DOHH2 (cell line): ENCODE measurements around the gene TTC29.

Experiments used
- H3F3A ChIP-seq: fragments of 200-600 bp; sonication (generic), shearing (Covaris generic); 2 replicates; pipeline ENCODE4 v1.6.0; 2016; ENCODE audit warnings: antibody characterized with exemption, mild to moderate bottlenecking; ENCODE audit not compliant: control insufficient read depth, insufficient read depth
- H3K27ac ChIP-seq: fragments of 200-600 bp; sonication (generic); 2 replicates; pipeline ENCODE4 v1.5.1; 2014; ENCODE audit warnings: low read depth, mild to moderate bottlenecking, low read length, moderate library complexity
- H3K27me3 ChIP-seq: fragments of 200-600 bp; sonication (generic); 2 replicates; pipeline ENCODE4 v1.6.1; 2014; ENCODE audit warnings: mild to moderate bottlenecking, low read length, mixed read lengths; ENCODE audit not compliant: control insufficient read depth
- H3K36me3 ChIP-seq: fragments of 200-600 bp; sonication (generic); 2 replicates; pipeline ENCODE4 v1.6.1; 2014; ENCODE audit warnings: mild to moderate bottlenecking, low read length, moderate library complexity, mixed read lengths; ENCODE audit not compliant: control insufficient read depth
- H3K4me1 ChIP-seq: fragments of 200-600 bp; sonication (generic); 2 replicates; pipeline ENCODE4 v1.6.1; 2014; ENCODE audit warnings: mild to moderate bottlenecking, low read length, mixed read lengths; ENCODE audit not compliant: control insufficient read depth
- H3K4me2 ChIP-seq: fragments of 200-600 bp; sonication (generic); 2 replicates; pipeline ENCODE4 v1.6.0; 2014; ENCODE audit warnings: mild to moderate bottlenecking, low read length, moderate library complexity
- H3K4me3 ChIP-seq: fragments of 200-600 bp; sonication (generic); 2 replicates; pipeline ENCODE4 v1.5.1; 2014; ENCODE audit warnings: mild to moderate bottlenecking, low read length, mixed read lengths
- H3K79me2 ChIP-seq: fragments of 200-600 bp; sonication (generic); 2 replicates; pipeline ENCODE4 v1.6.1; 2014; ENCODE audit warnings: mild to moderate bottlenecking, low read length, mixed read lengths; ENCODE audit not compliant: control insufficient read depth
- H3K9me2 ChIP-seq: fragments of 200-600 bp; sonication (generic); replicated peaks from 2 replicates; pipeline ENCODE4 v1.6.1; 2014; ENCODE audit warnings: mild to moderate bottlenecking, low read length, mixed read lengths; ENCODE audit not compliant: control insufficient read depth
- H3K9me3 ChIP-seq: fragments of 200-600 bp; sonication (generic); 2 replicates; pipeline ENCODE4 v1.6.1; 2014; ENCODE audit warnings: antibody characterized with exemption, low read length, mixed read lengths; ENCODE audit not compliant: control insufficient read depth, insufficient read depth
- H4K20me1 ChIP-seq: fragments of 200-600 bp; sonication (generic); 2 replicates; pipeline ENCODE4 v1.6.0; 2014; ENCODE audit warnings: low read depth, mild to moderate bottlenecking, antibody characterized with exemption, low read length, moderate library complexity; ENCODE audit not compliant: control insufficient read depth, insufficient read depth
- EZH2phosphoT487 ChIP-seq: fragments of 200-600 bp; sonication (generic); IDR thresholded peaks from 2 replicates; pipeline ENCODE4 v1.6.1; 2017; ENCODE audit warnings: borderline replicate concordance, mild to moderate bottlenecking, antibody characterized with exemption, low read length, moderate library complexity, mixed read lengths
- TF ChIP-seq, protein P1 (sequence below): fragments of 200-600 bp; sonication (generic); IDR thresholded peaks from one replicate; pipeline ENCODE4 v1.5.1; 2014; ENCODE audit warnings: antibody characterized with exemption, mild to moderate bottlenecking, low read depth, low read length; ENCODE audit not compliant: poor library complexity, severe bottlenecking

The TTC29 gene

DNA sequence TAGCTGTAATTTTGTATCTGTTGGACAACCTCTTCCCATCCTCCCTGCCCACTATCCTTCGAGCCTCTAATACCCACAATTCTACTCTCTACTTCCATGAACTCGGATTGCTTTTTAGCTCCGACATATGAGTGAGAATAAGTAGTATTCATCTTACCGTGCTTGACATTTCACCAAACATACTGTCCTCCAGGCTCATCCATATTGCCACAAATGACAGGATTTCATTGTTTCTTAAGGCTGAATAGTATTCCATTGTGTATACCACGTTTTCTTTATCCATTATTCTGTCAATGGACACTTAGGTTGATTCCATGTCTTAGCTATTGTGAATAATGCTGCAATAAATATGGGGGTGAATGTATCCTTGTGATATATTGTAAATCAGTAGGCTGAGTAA lies 26.4 kb upstream of the TTC29 start:
- H3K36me3 ChIP-seq, result no peaks in the 10 kb centered on the region
- no peaks in the 10 kb centered on the region for H3K9me2 ChIP-seq
- no peaks in the 10 kb centered on the region for H4K20me1 ChIP-seq
- H3K27ac ChIP-seq, result no peak overlapping the region
- TF ChIP-seq EZH2phosphoT487, result no peak
- TF ChIP-seq, protein P1, sequence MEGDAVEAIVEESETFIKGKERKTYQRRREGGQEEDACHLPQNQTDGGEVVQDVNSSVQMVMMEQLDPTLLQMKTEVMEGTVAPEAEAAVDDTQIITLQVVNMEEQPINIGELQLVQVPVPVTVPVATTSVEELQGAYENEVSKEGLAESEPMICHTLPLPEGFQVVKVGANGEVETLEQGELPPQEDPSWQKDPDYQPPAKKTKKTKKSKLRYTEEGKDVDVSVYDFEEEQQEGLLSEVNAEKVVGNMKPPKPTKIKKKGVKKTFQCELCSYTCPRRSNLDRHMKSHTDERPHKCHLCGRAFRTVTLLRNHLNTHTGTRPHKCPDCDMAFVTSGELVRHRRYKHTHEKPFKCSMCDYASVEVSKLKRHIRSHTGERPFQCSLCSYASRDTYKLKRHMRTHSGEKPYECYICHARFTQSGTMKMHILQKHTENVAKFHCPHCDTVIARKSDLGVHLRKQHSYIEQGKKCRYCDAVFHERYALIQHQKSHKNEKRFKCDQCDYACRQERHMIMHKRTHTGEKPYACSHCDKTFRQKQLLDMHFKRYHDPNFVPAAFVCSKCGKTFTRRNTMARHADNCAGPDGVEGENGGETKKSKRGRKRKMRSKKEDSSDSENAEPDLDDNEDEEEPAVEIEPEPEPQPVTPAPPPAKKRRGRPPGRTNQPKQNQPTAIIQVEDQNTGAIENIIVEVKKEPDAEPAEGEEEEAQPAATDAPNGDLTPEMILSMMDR, result no peak
- no peak overlapping the region for H3K4me2 ChIP-seq
- H3K4me3 ChIP-seq, result no peak overlapping the region
- no peaks in the 10 kb centered on the region for H3K79me2 ChIP-seq
- H3K27me3 ChIP-seq, result no peaks in the 10 kb centered on the region
- H3F3A ChIP-seq, result no peaks in the 10 kb centered on the region
- H3K4me1 ChIP-seq, result no peaks in the 10 kb centered on the region
- H3K9me3 ChIP-seq, result no peaks in the 10 kb centered on the region

DNA sequence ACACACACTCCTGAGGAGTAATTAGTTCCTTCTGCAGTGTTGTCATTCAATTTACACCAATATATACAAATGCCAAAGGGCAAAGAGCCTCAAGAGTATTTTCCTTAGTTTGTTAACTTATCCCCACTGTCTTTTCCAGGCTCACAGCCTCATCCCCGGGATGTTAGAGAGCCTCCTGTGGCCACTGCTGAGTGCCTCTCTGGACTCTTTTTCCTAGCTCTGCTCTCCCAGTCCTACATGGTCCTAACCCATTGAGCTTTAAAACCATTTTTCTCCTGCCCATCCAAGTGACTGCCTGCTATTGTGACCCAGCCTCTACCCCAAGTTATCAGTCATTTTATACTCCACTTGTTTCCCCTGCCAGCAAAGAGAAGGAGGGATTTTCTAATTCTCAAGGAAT lies 23.5 kb upstream of the TTC29 start:
- H3F3A ChIP-seq, result no peaks in the 10 kb centered on the region
- H3K4me2 ChIP-seq, result no peak overlapping the region
- H3K79me2 ChIP-seq, result no peaks in the 10 kb centered on the region
- H3K9me3 ChIP-seq, result no peaks in the 10 kb centered on the region
- no peak overlapping the region for H3K27ac ChIP-seq
- no peaks in the 10 kb centered on the region for H3K27me3 ChIP-seq
- H3K9me2 ChIP-seq, result no peaks in the 10 kb centered on the region
- H3K36me3 ChIP-seq, result no peaks in the 10 kb centered on the region
- TF ChIP-seq EZH2phosphoT487, result no peak
- TF ChIP-seq, protein P1, result no peak
- H3K4me3 ChIP-seq, result no peak overlapping the region
- H4K20me1 ChIP-seq, result no peaks in the 10 kb centered on the region
- no peaks in the 10 kb centered on the region for H3K4me1 ChIP-seq

DNA sequence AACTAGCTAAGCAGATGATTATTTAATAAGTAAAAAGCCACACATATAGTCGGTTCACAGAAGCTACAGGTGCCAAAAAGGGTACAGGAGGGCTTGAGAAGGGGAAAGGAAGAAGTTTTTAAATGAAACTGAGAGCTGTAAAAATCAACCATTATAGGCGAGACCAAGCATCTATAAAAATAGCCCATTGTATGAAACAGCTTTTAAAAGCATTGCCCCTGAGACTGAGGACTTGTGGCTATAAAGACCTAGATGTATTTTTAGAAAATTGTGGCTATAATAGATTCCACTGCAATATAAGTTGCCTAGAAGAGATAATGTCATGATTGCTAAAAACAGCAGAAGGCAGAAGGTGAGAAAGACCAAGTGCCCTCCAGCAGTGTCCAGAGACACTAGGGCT lies 15.0 kb upstream of the TTC29 start:
- Histone ChIP-seq H3K27me3 (no peaks in the 10 kb centered on the region), H4K20me1 (no peaks in the 10 kb centered on the region), H3F3A (no peaks in the 10 kb centered on the region), H3K9me3 (no peaks in the 10 kb centered on the region), H3K4me1 (no peaks in the 10 kb centered on the region), H3K27ac (no peak overlapping the region), H3K4me3 (no peak overlapping the region), H3K36me3 (no peaks in the 10 kb centered on the region), H3K79me2 (no peaks in the 10 kb centered on the region), H3K9me2 (no peaks in the 10 kb centered on the region; the same call in 1 of the 2 replicates), H3K4me2 (no peak overlapping the region)
- no peak for TF ChIP-seq EZH2phosphoT487
- TF ChIP-seq, protein P1, result no peak

DNA sequence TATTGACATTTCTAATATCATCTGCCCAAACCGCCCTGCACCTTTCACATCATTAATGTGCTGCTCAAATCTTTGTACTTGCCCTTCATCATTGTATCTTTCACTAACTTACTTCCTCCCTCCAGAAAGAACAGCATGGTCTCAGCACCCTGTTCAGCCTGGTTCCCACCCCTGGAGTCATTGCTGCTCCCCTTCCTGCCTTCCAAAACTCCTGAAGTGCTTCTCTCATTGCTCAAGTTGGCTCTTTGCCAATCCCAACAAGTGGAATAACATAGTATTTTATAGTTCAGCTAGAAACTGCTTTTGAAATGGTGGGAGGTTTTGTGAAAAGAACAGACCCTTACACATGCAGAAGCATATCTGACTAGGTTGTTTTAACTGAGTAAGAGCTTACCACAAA lies 14.0 kb upstream of the TTC29 start:
- Histone ChIP-seq H3K27ac (no peak overlapping the region), H3K9me2 (no peaks in the 10 kb centered on the region; the same call in 1 of the 2 replicates), H3F3A (no peaks in the 10 kb centered on the region), H3K36me3 (no peaks in the 10 kb centered on the region), H3K27me3 (no peaks in the 10 kb centered on the region), H3K4me2 (no peak overlapping the region), H4K20me1 (no peaks in the 10 kb centered on the region), H3K4me3 (no peak overlapping the region), H3K79me2 (no peaks in the 10 kb centered on the region), H3K4me1 (no peaks in the 10 kb centered on the region), H3K9me3 (no peaks in the 10 kb centered on the region)
- no peak for TF ChIP-seq EZH2phosphoT487
- TF ChIP-seq, protein P1, result no peak
